K562 (cell line): ENCODE data around the gene IL10RB. TPM values are rescaled to one million over a fixed set of nuclear protein-coding genes. Genes with fewer than 3 reads are reported as not detected.

Experiments
- ASH1L ChIP-seq: fragments of 450-650 bp; IDR thresholded peaks from 2 replicates; pipeline ENCODE4 v1.6.1; 2018; ENCODE audit warnings: borderline replicate concordance, mild to moderate bottlenecking, low read depth; ENCODE audit not compliant: partially characterized antibody
- CBFA2T3 ChIP-seq: fragments of 450-650 bp; IDR thresholded peaks from 2 replicates; pipeline ENCODE4 v1.6.1; 2017
- E2F4 ChIP-seq: sonication (generic); formaldehyde crosslinking; IDR thresholded peaks from 2 replicates; pipeline ENCODE4 v1.8.0; 2022; ENCODE audit warnings: mild to moderate bottlenecking, low read depth, missing genetic modification reagents
- RB1 ChIP-seq: fragments of 450-650 bp; IDR thresholded peaks from 2 replicates; pipeline ENCODE4 v1.6.1; 2017; ENCODE audit warnings: low read depth, mild to moderate bottlenecking
- RERE ChIP-seq: sonication (generic); formaldehyde crosslinking; IDR thresholded peaks from 2 replicates; pipeline ENCODE4 v1.8.0; 2023; ENCODE audit warnings: missing genetic modification reagents, mild to moderate bottlenecking, borderline replicate concordance
- RFX1 ChIP-seq: fragments of 450-650 bp; IDR thresholded peaks from 2 replicates; pipeline ENCODE4 v1.6.1; 2016; ENCODE audit warnings: mild to moderate bottlenecking, moderate library complexity
- SMC3 ChIP-seq: conservative IDR thresholded peaks from 2 replicates; pipeline ENCODE4 v1.6.1; 2011; ENCODE audit warnings: low read depth, low read length, improper control_type of control experiment; ENCODE audit not compliant: insufficient read depth
- ZNF224 ChIP-seq: sonication (generic); formaldehyde crosslinking; IDR thresholded peaks from 2 replicates; pipeline ENCODE4 v1.8.0; 2022; ENCODE audit warnings: mild to moderate bottlenecking, missing genetic modification reagents
- polyA plus RNA-seq, 8 experiments: library from polyadenylated mRNA; depleted of rRNA in 4 of 8; stranded (reverse) in 5 of 8; unstranded in 3 of 8; fragments of >200 nt; fragmentation: Nextera tagmentation in 2 of 8; fragmentation: Illumina TruSeq in 1 of 8; extraction: Ambion mirVana in 2 of 8; extraction: Trizol in 1 of 8; gene quantifications; 2 replicates each; pipeline versions ENCODE4 v1.2.1 to v1.2.3, GENCODE V29; 2011 to 2014; ENCODE audit warnings: inconsistent platforms in 1 of 8, missing spikeins in 1 of 8
- total RNA-seq, 7 experiments: library from RNA; depleted of rRNA in 6 of 7; stranded (reverse); fragments of >200 nt in 6 of 7; fragmentation: Illumina TruSeq in 2 of 7; extraction: Trizol in 2 of 7; gene quantifications; 2 replicates each; pipeline versions ENCODE4 v1.2.1 to v1.2.3, GENCODE V29; 2011 to 2021; ENCODE audit warnings: low replicate concordance in 1 of 7
- TF ChIP-seq, protein P1 (sequence below): fragments of 250-450 bp; sonication (Bioruptor Pico); IDR thresholded peaks from 2 replicates; pipeline ENCODE4 v1.4.0; 2020; ENCODE audit warnings: borderline replicate concordance

The IL10RB gene
- total and polyA plus RNA-seq, 9 of the 15 experiments (the other 6 are each of a cell fraction or from before 2014, with no cell fraction given): 10.9 to 33.8 (median 23.0) TPM

- no peak for TF ChIP-seq RERE (CRISPR knock-in tag)
- no peak for TF ChIP-seq E2F4 (CRISPR knock-in tag)
- no peak for TF ChIP-seq SMC3
- TF ChIP-seq RB1: no peak
- TF ChIP-seq, protein P1, sequence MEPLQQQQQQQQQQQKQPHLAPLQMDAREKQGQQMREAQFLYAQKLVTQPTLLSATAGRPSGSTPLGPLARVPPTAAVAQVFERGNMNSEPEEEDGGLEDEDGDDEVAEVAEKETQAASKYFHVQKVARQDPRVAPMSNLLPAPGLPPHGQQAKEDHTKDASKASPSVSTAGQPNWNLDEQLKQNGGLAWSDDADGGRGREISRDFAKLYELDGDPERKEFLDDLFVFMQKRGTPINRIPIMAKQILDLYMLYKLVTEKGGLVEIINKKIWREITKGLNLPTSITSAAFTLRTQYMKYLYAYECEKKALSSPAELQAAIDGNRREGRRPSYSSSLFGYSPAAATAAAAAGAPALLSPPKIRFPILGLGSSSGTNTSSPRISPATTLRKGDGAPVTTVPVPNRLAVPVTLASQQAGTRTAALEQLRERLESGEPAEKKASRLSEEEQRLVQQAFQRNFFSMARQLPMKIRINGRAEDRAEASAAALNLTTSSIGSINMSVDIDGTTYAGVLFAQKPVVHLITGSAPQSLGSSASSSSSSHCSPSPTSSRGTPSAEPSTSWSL (CRISPR knock-in tag): no peak
- TF ChIP-seq RFX1: no peak
- no peak for TF ChIP-seq ZNF224 (CRISPR knock-in tag)
- TF ChIP-seq CBFA2T3: no peak
- no peak for TF ChIP-seq ASH1L
- TF ChIP-seq, all 486 proteins: peak for 0
These were observed 25.8 kb upstream of the IL10RB start (continued) for GRCh38 chr21:33240404-33240803.
